ENCODE data around the gene IGFBP4.

GRCh38 chr17:40464392-40464855 lies 21.2 kb downstream of the IGFBP4 start:
- TF ChIP-seq CTCF (IDR thresholded peaks at IDR 0.05): no peak
- TF ChIP-seq POLR2A (IDR thresholded peaks at IDR 0.05): no peak

Measured in lower leg skin (tissue), 3 donors.